ENCODE data around the gene RSPO4. TPM values are rescaled to one million over a fixed set of nuclear protein-coding genes. Genes with fewer than 3 reads are reported as not detected.

The RSPO4 gene
- total RNA-seq, 1 experiment from 2014 or later: 6.7 TPM

DNA sequence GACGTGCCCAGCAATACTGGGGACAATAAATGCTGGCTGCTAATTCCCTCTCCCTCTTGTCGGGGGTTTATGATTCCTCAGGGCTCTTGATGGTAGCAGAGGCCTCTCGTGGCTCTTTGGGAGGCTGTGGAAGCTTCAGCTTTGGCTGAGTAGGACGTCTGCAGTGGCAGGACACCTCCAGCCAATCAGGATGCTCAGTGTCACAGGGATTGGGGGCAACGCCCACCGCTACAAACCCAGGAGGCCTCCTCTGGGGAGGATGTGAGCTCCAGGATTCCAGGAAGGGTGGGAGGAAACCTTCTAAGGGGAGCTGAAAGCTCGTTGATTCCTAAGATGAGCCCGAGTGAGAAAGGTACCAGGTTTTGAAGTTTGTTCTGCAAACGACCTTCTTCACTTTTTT lies 19.4 kb downstream of the RSPO4 start:
- peaks cover 9 to 12% of the 10 kb centered on the region in 2 experiments for H3K4me1 Mint-ChIP-seq
- DNase-seq: peak; percentile 77
- Histone ChIP-seq H3K4me1 (ENCODE audit: insufficient read depth, low read length) (no peaks in the 10 kb centered on the region), H3K18ac (ENCODE audit: insufficient read length, low read depth, low read length) (no peak overlapping the region), H4K91ac (ENCODE audit: insufficient read length, low read depth, low read length) (no peak overlapping the region), H3K23me2 (ENCODE audit: insufficient read length, low read depth, low read length, poor library complexity, severe bottlenecking) (no peaks in the 10 kb centered on the region), H4K5ac (ENCODE audit: insufficient read length, low read depth, low read length) (no peak overlapping the region), H4K20me1 (ENCODE audit: control insufficient read depth, insufficient read depth, insufficient read length) (no peaks in the 10 kb centered on the region), H3K4ac (ENCODE audit: low read depth, low read length) (no peak overlapping the region), H3K79me2 (ENCODE audit: insufficient read depth, low read length) (no peaks in the 10 kb centered on the region), H3K27me3 (ENCODE audit: insufficient read depth, low read length) (no peaks in the 10 kb centered on the region), H2BK12ac (ENCODE audit: insufficient read length, low read depth, low read length) (no peak overlapping the region), H3K23ac (ENCODE audit: insufficient read length, low read depth, low read length) (no peak overlapping the region), H2AK5ac (ENCODE audit: insufficient read length, low read length) (no peak overlapping the region), H3T11ph (ENCODE audit: low read length) (no peak overlapping the region), H3K9ac (ENCODE audit: extremely low read depth, insufficient read length, low read length) (no peak overlapping the region), H4K8ac (replicated peaks; ENCODE audit: insufficient read length, low read depth, low read length) (no peak overlapping the region), H2BK120ac (ENCODE audit: low read depth, low read length, poor library complexity, severe bottlenecking) (no peak overlapping the region), H2BK20ac (ENCODE audit: low read depth, low read length, poor library complexity, severe bottlenecking) (no peak overlapping the region), H3K79me1 (ENCODE audit: insufficient read depth, low read depth, low read length, poor library complexity, severe bottlenecking) (no peaks in the 10 kb centered on the region), H3K56ac (ENCODE audit: insufficient read length, low read depth, low read length) (no peak overlapping the region), H3K4me2 (ENCODE audit: insufficient read depth, insufficient read length, low read length) (no peak overlapping the region), H3K14ac (ENCODE audit: insufficient read depth, low read length) (no peak overlapping the region; the same call in 1 of the 2 replicates), H2BK15ac (ENCODE audit: low read depth, low read length) (no peak overlapping the region), H3K27ac (ENCODE audit: insufficient read length, low read depth, low read length) (no peak overlapping the region), H2AFZ (ENCODE audit: low read length) (no peak overlapping the region), H2BK5ac (ENCODE audit: insufficient read length, low read length) (no peak overlapping the region), H3K9me3 (ENCODE audit: control insufficient read depth, low read depth, low read length) (no peaks in the 10 kb centered on the region)
- H3K4me3 Mint-ChIP-seq: no peak overlapping the region
- no peak for TF ChIP-seq CTCF (conservative IDR thresholded peaks at IDR 0.05)
- H3K9me3 Mint-ChIP-seq: no peaks in the 10 kb centered on the region
- WGBS (ENCODE audit: extremely low coverage, insufficient read length, low lambda C conversion rate): no CpG with 5 or more reads among the region's 9 CpGs
- H3K36me3 Mint-ChIP-seq (ENCODE audit: insufficient read depth in 1 of 3, low read depth in 3 of 3): no peaks in the 10 kb centered on the region
- peak overlapping the region in 1 of 3 experiments; percentile 12; a peak in 1 of 7 replicates for H3K27ac Mint-ChIP-seq
- peaks cover 2% of the 10 kb centered on the region for H3K27me3 Mint-ChIP-seq (ENCODE audit: low read depth)

All from H9 (cell line).